H1 (cell line): ENCODE results near the gene CYGB.

Source experiments
- CEBPB ChIP-seq: IDR thresholded peaks from 2 replicates; pipeline ENCODE4 v1.6.1; 2012; ENCODE audit warnings: low read depth, low read length
- CTCF ChIP-seq, 3 experiments: IDR thresholded peaks; 1 replicate in 2 of 3; 2 replicates in 1 of 3; pipeline versions ENCODE4 v1.5.1 to v1.6.1; 2011; ENCODE audit warnings: low read length in 3 of 3, mild to moderate bottlenecking in 3 of 3, inconsistent platforms in 2 of 3, low read depth in 1 of 3, moderate library complexity in 1 of 3; ENCODE audit not compliant: insufficient read depth in 1 of 3; ENCODE audit errors: control extremely low read depth in 1 of 3
- EP300 ChIP-seq, 2 experiments: IDR thresholded peaks; 1 replicate in 1 of 2; 2 replicates in 1 of 2; pipeline ENCODE4 v1.6.1; 2011 to 2012; ENCODE audit warnings: low read depth in 2 of 2, low read length in 2 of 2, mild to moderate bottlenecking in 2 of 2, borderline replicate concordance in 1 of 2, inconsistent platforms in 1 of 2, moderate library complexity in 1 of 2
- EZH2 ChIP-seq: fragments of 200-600 bp; sonication (generic); IDR thresholded peaks from 2 replicates; pipeline ENCODE4 v1.7.1; 2012; ENCODE audit warnings: low read depth, mild to moderate bottlenecking, moderate library complexity, low read length, inconsistent platforms; ENCODE audit not compliant: severe bottlenecking
- POLR2A ChIP-seq, 2 experiments: IDR thresholded peaks; 1 replicate in 1 of 2; 2 replicates in 1 of 2; pipeline ENCODE4 v1.6.1; 2011; ENCODE audit warnings: low read depth in 2 of 2, low read length in 2 of 2, mild to moderate bottlenecking in 2 of 2; ENCODE audit errors: control extremely low read depth in 1 of 2
- RAD21 ChIP-seq, 2 experiments: IDR thresholded peaks in 1 of 2; conservative IDR thresholded peaks in 1 of 2; 2 replicates each; pipeline ENCODE4 v1.6.1; 2011; ENCODE audit warnings: low read depth in 2 of 2, low read length in 2 of 2, improper control_type of control experiment in 1 of 2, inconsistent platforms in 1 of 2, mild to moderate bottlenecking in 1 of 2, moderate library complexity in 1 of 2
- RXRA ChIP-seq: IDR thresholded peaks from 2 replicates; pipeline ENCODE4 v1.6.1; 2011; ENCODE audit warnings: low read depth, mild to moderate bottlenecking, low read length, moderate library complexity; ENCODE audit not compliant: insufficient read depth
- SRF ChIP-seq: IDR thresholded peaks from 2 replicates; pipeline ENCODE4 v1.6.1; 2011; ENCODE audit warnings: mild to moderate bottlenecking, low read depth, low read length, moderate library complexity
- TEAD4 ChIP-seq: IDR thresholded peaks from 2 replicates; pipeline ENCODE4 v1.6.1; 2012; ENCODE audit warnings: low read depth, low read length, inconsistent platforms, mixed read lengths
- TF ChIP-seq, protein P1 (sequence below): IDR thresholded peaks from 2 replicates; pipeline ENCODE4 v1.6.1; 2011; ENCODE audit warnings: low read depth, mild to moderate bottlenecking, low read length; ENCODE audit not compliant: insufficient read depth

- TF ChIP-seq, protein P1, sequence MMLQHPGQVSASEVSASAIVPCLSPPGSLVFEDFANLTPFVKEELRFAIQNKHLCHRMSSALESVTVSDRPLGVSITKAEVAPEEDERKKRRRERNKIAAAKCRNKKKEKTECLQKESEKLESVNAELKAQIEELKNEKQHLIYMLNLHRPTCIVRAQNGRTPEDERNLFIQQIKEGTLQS, result no peak
- TF ChIP-seq SRF, result no peak
- no peak for TF ChIP-seq CTCF (IDR thresholded peaks at IDR 0.05; ENCODE audit: control extremely low read depth in 1 of 3, insufficient read depth in 1 of 3, low read depth in 1 of 3, low read length in 3 of 3)
- TF ChIP-seq RAD21 (IDR thresholded peaks at IDR 0.05 in 1 of 2, conservative IDR thresholded peaks at IDR 0.05 in 1 of 2; ENCODE audit: low read depth in 2 of 2, low read length in 2 of 2), result no peak
- TF ChIP-seq TEAD4, result no peak
- no peak for TF ChIP-seq EZH2
- no peak for TF ChIP-seq EP300 (IDR thresholded peaks at IDR 0.05; ENCODE audit: borderline replicate concordance in 1 of 2, low read depth in 2 of 2, low read length in 2 of 2)
- no peak for TF ChIP-seq CEBPB
- TF ChIP-seq POLR2A (IDR thresholded peaks at IDR 0.05; ENCODE audit: control extremely low read depth in 1 of 2, low read depth in 2 of 2, low read length in 2 of 2), result no peak
- TF ChIP-seq RXRA, result no peak
Observed at GRCh38 chr17:76484228-76484725, 53.2 kb downstream of the CYGB start.
